Measurements from ENCODE around the gene ESYT1. TPM values are rescaled to one million over a fixed set of nuclear protein-coding genes. Genes with fewer than 3 reads are reported as not detected.

Gene ESYT1
- total and polyA plus RNA-seq, 9 of the 15 experiments (the other 6 are each of a cell fraction or from before 2014, with no cell fraction given) = 132 to 420 (median 164) TPM

- DNase-seq (ENCODE audit: extremely low read depth in 1 of 4, low spot score in 3 of 4) = peak in 3 of 4 experiments; percentile 23 to 50 (median 40)
- H3K27me3 ChIP-seq (ENCODE audit: control insufficient read depth in 2 of 2, insufficient read depth in 2 of 2, low read length in 2 of 2) = no peaks in the 10 kb centered on the region; a peak in 1 of 5 replicates
- peaks cover 38 to 52% of the 10 kb centered on the region in 2 experiments for H3K4me1 ChIP-seq (replicated peaks in 1 of 2; ENCODE audit: control insufficient read depth in 2 of 2, insufficient read depth in 2 of 2, low read length in 2 of 2)
- ChIA-PET POLR2A (interaction anchor here (0.7 to 1.8 kb wide), 4 partner anchors 12 to 109 kb away, joined by 3 to 8 read pairs (median 4); partner anchors contain the start of genes PA2G4 and ZC3H10), CTCF (ENCODE audit: low intra/inter-chr PET ratio) (no interaction called here)
- no peak overlapping the region for H3K27ac ChIP-seq (ENCODE audit: extremely low read depth, low read depth, low read length)
- H3K9ac ChIP-seq (ENCODE audit: insufficient read depth in 1 of 2, low read depth in 2 of 2, low read length in 2 of 2) = peak overlapping the region in 1 of 2 experiments; percentile 57; a peak in 1 of 4 replicates
- no peak overlapping the region for H3K4me3 ChIP-seq
- WGBS (ENCODE audit: insufficient coverage, low coverage, missing lambda C conversion rate) = 0% methylated on average over 1 of the region's 3 CpGs
- no peaks in the 10 kb centered on the region for H4K20me1 ChIP-seq (replicated peaks; ENCODE audit: control insufficient read depth, insufficient read depth, low read length)
- no peak for TF ChIP-seq ZNF431 (CRISPR knock-in tag; IDR thresholded peaks at IDR 0.05)
- TF ChIP-seq PRDM10 (IDR thresholded peaks at IDR 0.05; ENCODE audit: partially characterized antibody) = peak; percentile 84
- no peak for TF ChIP-seq ZNF740 (CRISPR knock-in tag; IDR thresholded peaks at IDR 0.05)
- TF ChIP-seq ZNF740 (tag; IDR thresholded peaks at IDR 0.05) = peak in 1 of 2 experiments; percentile 34; a peak in 1 of 4 replicates
- TF ChIP-seq VEZF1 (CRISPR knock-in tag; IDR thresholded peaks at IDR 0.05) = peak; percentile 84
- no peak for TF ChIP-seq ZNF41 (CRISPR knock-in tag; conservative IDR thresholded peaks at IDR 0.05)
- H3K36me3 ChIP-seq (ENCODE audit: control insufficient read depth, insufficient read depth, low read length) = no peaks in the 10 kb centered on the region
- H3K9me1 ChIP-seq (ENCODE audit: control insufficient read depth, insufficient read depth, low read length) = no peaks in the 10 kb centered on the region
- H3K79me2 ChIP-seq (ENCODE audit: control insufficient read depth, insufficient read depth, low read length) = no peaks in the 10 kb centered on the region
- no peak overlapping the region for H3K4me2 ChIP-seq (ENCODE audit: insufficient read depth, low read length)
- FAIRE-seq = no peak
- no TSS peak for BruUV-seq (replicated peaks)
- in situ Hi-C loops (cut with MboI) = no loop called here
- intact Hi-C loops (cut with micrococcal nuclease) = loop anchor here (2.0 kb wide), 1 partner anchor 22 kb away; the partner anchor contains the start of gene PA2G4
- H2AFZ ChIP-seq (ENCODE audit: low read depth, low read length) = no peak overlapping the region
- H3K9me3 ChIP-seq (replicated peaks; ENCODE audit: control insufficient read depth, insufficient read depth, low read depth, low read length) = no peaks in the 10 kb centered on the region
- no peak for ATAC-seq
These were observed 45.1 kb upstream of the ESYT1 start for GRCh38 chr12:56082967-56083366.

Measured in K562 (cell line).